Stimulated activated CD4-positive, alpha-beta T cell treated with anti-CD3 and anti-CD28 coated beads, TNF-alpha, amount 100 ng/mL, for 48 hours (primary cell): ENCODE measurements around the gene DYSF.

Source experiments
- DNase-seq, 3 donors: peaks; one replicate each; pipeline ENCODE4 v3.0.0-alpha.2; 2020; ENCODE audit warnings: low read depth in 3 of 3

DYSF gene

GRCh38 chr2:71571945-71572344, 118.6 kb downstream of the DYSF start:
- no peak for DNase-seq

- DNase-seq: no peak
Measured at GRCh38 chr2:71575966-71576365, 122.6 kb downstream of the DYSF start.

GRCh38 chr2:71576541-71576940, 123.2 kb downstream of the DYSF start:
- DNase-seq: no peak

GRCh38 chr2:71577209-71577608, 123.8 kb downstream of the DYSF start:
- DNase-seq: no peak

- DNase-seq: no peak
Measured at GRCh38 chr2:71578767-71579342, 125.5 kb downstream of the DYSF start.

- no peak for DNase-seq
Measured at GRCh38 chr2:71581026-71581425, 127.7 kb downstream of the DYSF start.

GRCh38 chr2:71583876-71584275, 130.5 kb downstream of the DYSF start:
- no peak for DNase-seq

GRCh38 chr2:71586471-71586870, 133.1 kb downstream of the DYSF start:
- DNase-seq: no peak

- no peak for DNase-seq
Measured at GRCh38 chr2:71587509-71588073, 134.2 kb downstream of the DYSF start.

- no peak for DNase-seq
Measured at GRCh38 chr2:71588497-71589170, 135.3 kb downstream of the DYSF start.

GRCh38 chr2:71589763-71590162, 136.4 kb downstream of the DYSF start:
- DNase-seq: no peak

GRCh38 chr2:71591044-71591443, 137.7 kb downstream of the DYSF start:
- DNase-seq: no peak

- no peak for DNase-seq
Measured at GRCh38 chr2:71592181-71592711, 138.9 kb downstream of the DYSF start.

- DNase-seq: no peak
Measured at GRCh38 chr2:71595569-71595968, 142.2 kb downstream of the DYSF start.

GRCh38 chr2:71596011-71596410, 142.7 kb downstream of the DYSF start:
- no peak for DNase-seq

GRCh38 chr2:71597756-71598155, 144.4 kb downstream of the DYSF start:
- no peak for DNase-seq

GRCh38 chr2:71598526-71598925, 145.2 kb downstream of the DYSF start:
- DNase-seq: no peak

GRCh38 chr2:71599038-71599437, 145.7 kb downstream of the DYSF start:
- DNase-seq: no peak

- no peak for DNase-seq
Measured at GRCh38 chr2:71599646-71600236, 146.4 kb downstream of the DYSF start.

GRCh38 chr2:71600555-71600954, 147.2 kb downstream of the DYSF start:
- DNase-seq: no peak

GRCh38 chr2:71601136-71602114, 148.1 kb downstream of the DYSF start:
- no peak for DNase-seq

GRCh38 chr2:71602115-71602495, 148.7 kb downstream of the DYSF start:
- DNase-seq: no peak
